Activated T-cell treated with anti-CD3 and anti-CD28 coated beads, Interleukin-2, amount 50 U/mL, for 24 hours (primary cell): ENCODE results near the gene HADHB.

ENCODE experiments used
- DNase-seq: peaks from one replicate; pipeline ENCODE4 v3.0.0-alpha.2; 2020
- H3K27ac Mint-ChIP-seq: 2 replicates; pipeline ENCODE4 v1.8.0; 2020; ENCODE audit warnings: mild to moderate bottlenecking, mixed read lengths
- H3K27me3 Mint-ChIP-seq: 2 replicates; pipeline ENCODE4 v1.8.0; 2020; ENCODE audit warnings: mixed read lengths
- H3K36me3 Mint-ChIP-seq: 2 replicates; pipeline ENCODE4 v1.8.0; 2020; ENCODE audit warnings: low read depth, mixed read lengths
- H3K4me1 Mint-ChIP-seq: 2 replicates; pipeline ENCODE4 v1.8.0; 2020; ENCODE audit warnings: low read depth, mixed read lengths
- H3K4me3 Mint-ChIP-seq: 2 replicates; pipeline ENCODE4 v1.8.0; 2020; ENCODE audit warnings: mild to moderate bottlenecking, moderate library complexity, mixed read lengths
- H3K9me3 Mint-ChIP-seq: 2 replicates; pipeline ENCODE4 v1.8.0; 2020; ENCODE audit warnings: mixed read lengths

Gene HADHB

DNA sequence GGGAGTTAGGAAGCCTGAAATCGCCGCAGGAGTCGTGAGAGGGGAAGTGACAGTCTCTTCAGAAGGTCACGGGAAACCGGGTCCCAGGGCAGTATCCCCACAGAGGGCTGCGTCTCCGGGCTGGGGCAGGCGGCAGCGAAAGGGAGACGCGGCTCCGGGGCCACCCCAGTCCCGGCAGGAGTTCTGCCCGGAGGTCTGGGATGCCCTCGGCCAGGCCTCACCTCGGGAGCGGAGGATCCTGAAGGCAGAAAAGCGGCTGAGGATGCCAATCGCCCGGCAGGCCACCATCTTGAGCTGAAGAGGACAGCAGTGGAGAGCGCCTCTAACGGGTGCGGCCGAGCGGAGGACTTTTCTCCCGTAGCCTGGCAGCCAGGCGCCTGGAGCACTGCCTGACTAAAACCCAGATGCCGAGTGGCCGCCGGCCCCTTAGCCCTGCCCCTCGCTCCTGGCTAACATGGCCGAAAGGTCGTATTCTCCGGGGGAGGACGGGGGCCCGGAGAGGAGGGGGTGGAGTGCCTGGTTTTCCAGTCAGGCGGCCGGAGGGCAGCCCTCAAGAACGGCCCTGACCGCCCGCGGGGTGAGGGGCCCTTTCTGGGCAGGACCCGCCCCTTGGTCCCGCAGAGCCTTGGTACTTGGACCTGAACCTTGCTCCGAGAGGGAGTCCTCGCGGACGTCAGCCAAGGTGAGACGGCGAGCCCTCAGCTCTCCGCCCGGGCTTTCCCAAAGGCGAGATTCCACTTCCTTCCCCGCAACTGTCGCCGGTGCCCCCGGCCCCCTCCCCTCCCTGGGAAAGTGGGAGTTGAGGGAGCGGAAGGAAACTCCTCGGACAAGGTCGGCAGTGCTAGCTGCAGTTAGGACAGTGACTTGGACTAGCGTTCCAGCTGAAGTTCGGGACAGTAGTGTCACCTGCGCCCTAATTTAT lies at the start of gene HADHB, which contains the start of gene HADHA:
Gene HADHB, plus strand, starts transcription at position 631 of the 922 bp plus-strand sequence. CDS start 9,316 bp downstream, outside the sequence.
Gene HADHA, minus strand, starts transcription at position 324 of the 922 bp plus-strand sequence. Its CDS starts 36 bp downstream, at position 288.
- no peaks in the 10 kb centered on the region for H3K27me3 Mint-ChIP-seq
- DNase-seq: peak; percentile 94
- H3K4me1 Mint-ChIP-seq: peaks cover 57% of the 10 kb centered on the region
- peak within 1 kb of the TSS; percentile 95 for H3K4me3 Mint-ChIP-seq
- H3K9me3 Mint-ChIP-seq: no peaks in the 10 kb centered on the region
- H3K27ac Mint-ChIP-seq: peak within 1 kb of the TSS; percentile 100
- H3K36me3 Mint-ChIP-seq: peaks cover 45% of the 10 kb centered on the region

- Mint-ChIP-seq H3K27me3 (no peaks in the 10 kb centered on the region), H3K27ac (peak overlapping the region; percentile 11), H3K9me3 (no peaks in the 10 kb centered on the region), H3K36me3 (peaks cover 95% of the 10 kb centered on the region), H3K4me3 (no peak overlapping the region), H3K4me1 (peaks cover 10% of the 10 kb centered on the region)
- DNase-seq: no peak
Observed at GRCh38 chr2:26195040-26195984, 49.4 kb upstream of the HADHB start.

GRCh38 chr2:26196683-26197418 lies 47.9 kb upstream of the HADHB start:
- H3K9me3 Mint-ChIP-seq: no peaks in the 10 kb centered on the region
- H3K4me1 Mint-ChIP-seq: peaks cover 10% of the 10 kb centered on the region
- no peaks in the 10 kb centered on the region for H3K27me3 Mint-ChIP-seq
- H3K4me3 Mint-ChIP-seq: no peak overlapping the region
- no peak for DNase-seq
- peaks cover 93% of the 10 kb centered on the region for H3K36me3 Mint-ChIP-seq
- no peak overlapping the region for H3K27ac Mint-ChIP-seq

DNA sequence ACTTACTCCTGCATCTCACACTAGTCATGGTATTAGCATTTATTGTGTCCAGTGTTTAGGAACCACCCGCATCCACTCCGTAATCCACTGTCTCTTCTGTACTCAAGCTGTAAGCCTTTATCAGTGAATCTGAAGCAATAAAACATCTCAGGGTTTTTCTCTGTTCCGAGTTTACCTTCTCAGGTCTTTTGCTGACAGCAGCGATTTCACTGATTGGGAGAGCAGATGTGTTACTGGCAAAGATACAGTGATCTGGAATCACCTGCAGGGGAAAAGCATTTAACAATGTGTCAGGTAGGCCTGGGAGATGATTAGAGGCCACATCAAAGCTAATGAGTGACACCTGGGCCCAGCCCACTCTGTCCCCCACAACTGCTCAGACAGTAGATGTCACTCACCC lies 47.2 kb upstream of the HADHB start:
- Mint-ChIP-seq H3K36me3 (peaks cover 93% of the 10 kb centered on the region), H3K9me3 (no peaks in the 10 kb centered on the region), H3K4me3 (no peak overlapping the region), H3K27me3 (no peaks in the 10 kb centered on the region), H3K4me1 (peaks cover 10% of the 10 kb centered on the region), H3K27ac (no peak overlapping the region)
- DNase-seq: no peak

GRCh38 chr2:26202981-26203490 lies 41.7 kb upstream of the HADHB start:
- Mint-ChIP-seq H3K27ac (no peak overlapping the region), H3K27me3 (no peaks in the 10 kb centered on the region), H3K36me3 (peaks cover 86% of the 10 kb centered on the region), H3K9me3 (no peaks in the 10 kb centered on the region), H3K4me1 (no peaks in the 10 kb centered on the region), H3K4me3 (no peak overlapping the region)
- no peak for DNase-seq

DNA sequence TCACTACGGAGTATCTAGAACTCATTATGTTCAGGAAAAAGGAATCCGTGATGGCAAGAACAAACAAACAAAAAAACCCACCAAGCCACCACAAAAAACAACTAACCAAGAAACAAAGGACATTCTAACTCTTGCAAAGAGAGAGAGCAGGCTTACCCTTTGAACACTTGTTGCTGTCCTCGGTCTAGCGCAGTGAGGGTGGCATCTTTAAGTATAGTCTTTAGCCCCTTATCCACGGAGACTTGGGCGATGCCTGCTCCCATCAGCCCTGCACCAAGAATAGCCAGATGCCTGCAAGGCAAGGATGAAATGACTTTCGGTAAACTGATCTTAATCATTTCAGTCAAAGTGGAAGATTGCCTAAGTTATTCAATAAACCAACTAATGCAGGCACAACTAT lies 40.8 kb upstream of the HADHB start:
- H3K27me3 Mint-ChIP-seq: no peaks in the 10 kb centered on the region
- H3K36me3 Mint-ChIP-seq: peaks cover 89% of the 10 kb centered on the region
- no peak overlapping the region for H3K4me3 Mint-ChIP-seq
- no peak for DNase-seq
- H3K9me3 Mint-ChIP-seq: no peaks in the 10 kb centered on the region
- H3K4me1 Mint-ChIP-seq: no peaks in the 10 kb centered on the region
- H3K27ac Mint-ChIP-seq: no peak overlapping the region

GRCh38 chr2:26212011-26212410 lies 32.7 kb upstream of the HADHB start:
- H3K4me3 Mint-ChIP-seq: no peak overlapping the region
- no peaks in the 10 kb centered on the region for H3K27me3 Mint-ChIP-seq
- no peaks in the 10 kb centered on the region for H3K4me1 Mint-ChIP-seq

DNA sequence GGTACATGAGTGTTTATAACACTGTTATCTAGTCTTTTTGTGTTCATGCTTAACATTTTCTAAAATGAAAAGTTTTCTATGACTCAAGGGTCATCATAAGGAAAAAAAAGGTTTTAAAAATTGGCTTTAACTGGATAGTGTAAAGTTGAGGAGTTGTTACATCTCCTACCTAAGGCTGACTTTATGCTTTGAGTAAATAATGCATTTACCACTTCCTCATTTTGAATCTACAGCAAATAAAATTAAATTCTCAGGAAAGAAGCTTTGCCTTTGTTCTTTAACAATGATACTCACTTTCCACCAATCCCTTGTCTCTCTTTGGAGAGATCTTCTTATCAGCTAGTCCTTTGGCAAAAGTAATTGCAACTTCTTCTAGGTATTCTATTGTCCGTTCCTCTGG lies 30.0 kb upstream of the HADHB start:
- Mint-ChIP-seq H3K36me3 (peaks cover 96% of the 10 kb centered on the region), H3K27ac (no peak overlapping the region)
- DNase-seq: no peak

More at GRCh38 chr2:26212011-26212410, 32.7 kb upstream of the HADHB start:
- peaks cover 98% of the 10 kb centered on the region for H3K36me3 Mint-ChIP-seq
- DNase-seq: no peak
- H3K9me3 Mint-ChIP-seq: no peaks in the 10 kb centered on the region
- H3K27ac Mint-ChIP-seq: no peak overlapping the region

DNA sequence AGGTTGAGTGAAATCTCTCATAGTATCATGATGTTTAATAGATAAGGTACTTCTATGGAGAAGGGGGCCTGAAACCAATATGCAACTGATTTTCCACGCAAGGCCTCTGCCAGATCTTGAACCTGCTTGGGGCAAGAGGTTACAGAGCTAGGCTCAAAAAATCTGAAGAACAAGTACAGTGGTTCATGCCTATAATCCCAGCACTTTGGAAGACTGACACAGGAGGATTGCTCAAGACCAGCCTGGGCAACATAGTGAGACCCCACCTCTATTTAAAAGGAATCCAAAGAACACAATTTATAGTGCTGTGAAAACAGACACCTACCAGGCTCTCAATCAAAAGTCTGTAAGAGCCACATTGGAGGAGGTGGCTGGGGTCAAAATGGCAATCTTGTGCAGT lies 28.9 kb upstream of the HADHB start:
- no peaks in the 10 kb centered on the region for H3K27me3 Mint-ChIP-seq
- no peak for DNase-seq
- peaks cover 94% of the 10 kb centered on the region for H3K36me3 Mint-ChIP-seq
- no peaks in the 10 kb centered on the region for H3K9me3 Mint-ChIP-seq
- no peak overlapping the region for H3K27ac Mint-ChIP-seq
- H3K4me3 Mint-ChIP-seq: no peak overlapping the region
- no peaks in the 10 kb centered on the region for H3K4me1 Mint-ChIP-seq

More for the DNA sequence above, 30.0 kb upstream of the HADHB start:
- no peaks in the 10 kb centered on the region for H3K27me3 Mint-ChIP-seq
- H3K4me1 Mint-ChIP-seq: no peaks in the 10 kb centered on the region
- H3K4me3 Mint-ChIP-seq: no peak overlapping the region
- H3K9me3 Mint-ChIP-seq: no peaks in the 10 kb centered on the region

GRCh38 chr2:26216587-26216986 lies 28.2 kb upstream of the HADHB start:
- H3K27me3 Mint-ChIP-seq: no peaks in the 10 kb centered on the region
- no peaks in the 10 kb centered on the region for H3K9me3 Mint-ChIP-seq
- DNase-seq: no peak
- peaks cover 93% of the 10 kb centered on the region for H3K36me3 Mint-ChIP-seq
- no peaks in the 10 kb centered on the region for H3K4me1 Mint-ChIP-seq
- peak overlapping the region; percentile 37 for H3K27ac Mint-ChIP-seq
- no peak overlapping the region for H3K4me3 Mint-ChIP-seq

- Mint-ChIP-seq H3K27me3 (no peaks in the 10 kb centered on the region), H3K36me3 (peaks cover 93% of the 10 kb centered on the region), H3K4me3 (no peak overlapping the region), H3K27ac (no peak overlapping the region), H3K9me3 (no peaks in the 10 kb centered on the region), H3K4me1 (no peaks in the 10 kb centered on the region)
- no peak for DNase-seq
Observed at GRCh38 chr2:26217720-26218119, 27.0 kb upstream of the HADHB start.

DNA sequence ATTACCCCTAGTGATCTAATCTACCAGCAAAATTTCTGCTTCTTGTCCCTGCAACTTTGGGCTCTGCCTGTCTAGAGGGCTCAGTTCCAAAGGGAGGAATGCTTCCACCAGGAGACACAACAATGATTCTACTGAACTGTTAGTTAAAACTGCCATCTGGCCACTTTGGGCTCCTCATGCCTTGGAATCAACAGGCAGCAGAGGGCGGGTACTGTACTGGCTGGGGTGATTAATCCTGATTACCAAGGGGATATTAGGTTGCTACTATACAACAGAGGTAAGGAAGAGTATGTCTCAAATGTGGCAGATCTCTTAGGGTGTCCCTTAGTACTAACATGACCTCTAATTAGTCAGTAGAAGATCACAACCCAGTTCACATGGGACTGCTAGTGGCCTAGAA lies 21.7 kb upstream of the HADHB start:
- DNase-seq: no peak
- no peaks in the 10 kb centered on the region for H3K27me3 Mint-ChIP-seq
- H3K4me1 Mint-ChIP-seq: no peaks in the 10 kb centered on the region
- H3K36me3 Mint-ChIP-seq: peaks cover 88% of the 10 kb centered on the region
- peaks cover 6% of the 10 kb centered on the region for H3K9me3 Mint-ChIP-seq
- peak overlapping the region; percentile 19 for H3K27ac Mint-ChIP-seq
- no peak overlapping the region for H3K4me3 Mint-ChIP-seq

GRCh38 chr2:26224095-26224494 lies 20.6 kb upstream of the HADHB start:
- peaks cover 6% of the 10 kb centered on the region for H3K9me3 Mint-ChIP-seq
- peaks cover 92% of the 10 kb centered on the region for H3K36me3 Mint-ChIP-seq
- H3K27ac Mint-ChIP-seq: no peak overlapping the region

GRCh38 chr2:26229595-26229994 lies 15.1 kb upstream of the HADHB start:
- H3K27me3 Mint-ChIP-seq: no peaks in the 10 kb centered on the region
- H3K4me1 Mint-ChIP-seq: peaks cover 3% of the 10 kb centered on the region
- H3K36me3 Mint-ChIP-seq: peaks cover 96% of the 10 kb centered on the region
- H3K9me3 Mint-ChIP-seq: peaks cover 6% of the 10 kb centered on the region
- DNase-seq: no peak
- no peak overlapping the region for H3K4me3 Mint-ChIP-seq
- H3K27ac Mint-ChIP-seq: no peak overlapping the region

More at GRCh38 chr2:26224095-26224494, 20.6 kb upstream of the HADHB start:
- Mint-ChIP-seq H3K4me3 (no peak overlapping the region), H3K27me3 (no peaks in the 10 kb centered on the region), H3K4me1 (no peaks in the 10 kb centered on the region)
- no peak for DNase-seq
